K562 (cell line): ENCODE results near the gene LTBP4. TPM values are rescaled to one million over a fixed set of nuclear protein-coding genes. Genes with fewer than 3 reads are reported as not detected.

ENCODE experiments used
- FIP1L1 ChIP-seq: fragments of 200-400 bp; formaldehyde crosslinking; IDR thresholded peaks from 2 replicates; pipeline ENCODE4 v1.6.1; 2018; ENCODE audit warnings: mild to moderate bottlenecking, low read depth, low read length; ENCODE audit not compliant: poor library complexity, severe bottlenecking
- FOXP1 ChIP-seq: sonication (generic); formaldehyde crosslinking; IDR thresholded peaks from 2 replicates; pipeline ENCODE4 v1.8.0; 2022; ENCODE audit warnings: mild to moderate bottlenecking, missing genetic modification reagents
- GTF3C2 ChIP-seq: IDR thresholded peaks from 3 replicates; pipeline ENCODE4 v1.6.1; 2011; ENCODE audit warnings: borderline replicate concordance, mild to moderate bottlenecking, moderate library complexity; ENCODE audit not compliant: insufficient read length; ENCODE audit errors: extremely low read depth
- HDAC8 ChIP-seq: fragments of 450-650 bp; IDR thresholded peaks from 2 replicates; pipeline ENCODE4 v1.6.1; 2016; ENCODE audit warnings: mild to moderate bottlenecking, missing genetic modification characterization, moderate library complexity, missing compliant biosample characterization
- MBD1 ChIP-seq: fragments of 250-450 bp; sonication (Bioruptor Pico); IDR thresholded peaks from 2 replicates; pipeline ENCODE4 v1.8.0; 2022; ENCODE audit warnings: inconsistent platforms
- MCM2 ChIP-seq: fragments of 450-650 bp; IDR thresholded peaks from 2 replicates; pipeline ENCODE4 v1.6.1; 2017; ENCODE audit warnings: low read depth, mild to moderate bottlenecking
- RAD51 ChIP-seq: fragments of 450-650 bp; IDR thresholded peaks from 2 replicates; pipeline ENCODE4 v1.7.1; 2016; ENCODE audit warnings: low read depth, mild to moderate bottlenecking, borderline replicate concordance
- SAFB ChIP-seq: fragments of 200-400 bp; formaldehyde crosslinking; IDR thresholded peaks from 2 replicates; pipeline ENCODE4 v1.6.1; 2017; ENCODE audit warnings: low read depth, low read length, borderline replicate concordance
- TBP ChIP-seq: optimal IDR thresholded peaks from 2 replicates; pipeline ENCODE3; 2011; ENCODE audit warnings: low read depth, low read length, improper control_type of control experiment
- TOE1 ChIP-seq, 2 experiments: fragments of 450-650 bp in 1 of 2; sonication (generic) in 1 of 2; formaldehyde crosslinking in 1 of 2; IDR thresholded peaks; 2 replicates each; pipeline versions ENCODE4 v1.7.1 to v1.8.0; 2016 to 2022; ENCODE audit warnings: borderline replicate concordance in 2 of 2, mild to moderate bottlenecking in 2 of 2, antibody characterized with exemption in 1 of 2, inconsistent platforms in 1 of 2, low read depth in 1 of 2, missing genetic modification reagents in 1 of 2, moderate library complexity in 1 of 2
- ZNF407 ChIP-seq: fragments of 450-650 bp; IDR thresholded peaks from 2 replicates; pipeline ENCODE4 v1.6.1; 2016; ENCODE audit warnings: low read depth
- ZNF408 ChIP-seq: fragments of 250-450 bp; sonication (Bioruptor Pico); IDR thresholded peaks from 2 replicates; pipeline ENCODE4 v1.4.0; 2020; ENCODE audit warnings: low read depth, mild to moderate bottlenecking, moderate library complexity
- ZNF75A ChIP-seq: fragments of 450-650 bp; formaldehyde crosslinking; IDR thresholded peaks from 2 replicates; pipeline ENCODE4 v1.4.0; 2020; ENCODE audit warnings: mild to moderate bottlenecking
- polyA plus RNA-seq, 8 experiments: library from polyadenylated mRNA; depleted of rRNA in 4 of 8; stranded (reverse) in 5 of 8; unstranded in 3 of 8; fragments of >200 nt; fragmentation: Nextera tagmentation in 2 of 8; fragmentation: Illumina TruSeq in 1 of 8; extraction: Ambion mirVana in 2 of 8; extraction: Trizol in 1 of 8; gene quantifications; 2 replicates each; pipeline versions ENCODE4 v1.2.1 to v1.2.3, GENCODE V29; 2011 to 2014; ENCODE audit warnings: inconsistent platforms in 1 of 8, missing spikeins in 1 of 8
- total RNA-seq, 7 experiments: library from RNA; depleted of rRNA in 6 of 7; stranded (reverse); fragments of >200 nt in 6 of 7; fragmentation: Illumina TruSeq in 2 of 7; extraction: Trizol in 2 of 7; gene quantifications; 2 replicates each; pipeline versions ENCODE4 v1.2.1 to v1.2.3, GENCODE V29; 2011 to 2021; ENCODE audit warnings: low replicate concordance in 1 of 7

The LTBP4 gene
- total and polyA plus RNA-seq, 9 of the 15 experiments (the other 6 are each of a cell fraction or from before 2014, with no cell fraction given) = 0.35 to 160 (median 31.6) TPM

- TF ChIP-seq ZNF407 (no peak; the same call in 1 of the 2 replicates), TOE1 (IDR thresholded peaks at IDR 0.05; ENCODE audit: borderline replicate concordance) (no peak), TOE1 (CRISPR knock-in tag; IDR thresholded peaks at IDR 0.05; ENCODE audit: borderline replicate concordance, low read depth) (no peak), HDAC8 (no peak), MCM2 (no peak), GTF3C2 (no peak), ZNF408 (CRISPR knock-in tag) (no peak), MBD1 (CRISPR knock-in tag) (no peak), RAD51 (no peak), FOXP1 (no peak), SAFB (0 out of 2 replicates have a peak, but pooled peaks have one; percentile 51), FIP1L1 (peak; percentile 32), TBP (no peak), ZNF75A (CRISPR knock-in tag) (no peak)
These were observed 8.6 kb downstream of the LTBP4 start (continued) for GRCh38 chr19:40609561-40610395.
